IgD-negative memory B cell (primary cell): ENCODE measurements around the gene DOK6. TPM values are rescaled to one million over a fixed set of nuclear protein-coding genes. Genes with fewer than 3 reads are reported as not detected.
"Not testable (repeated sequence)": the region's sequence is repeated elsewhere in the genome, so short reads cannot be mapped to it uniquely, and the experiment has no call there.

Experiments
- H3K27ac Mint-ChIP-seq, 3 donors: one replicate each; pipeline ENCODE4 v1.8.0; 2020 to 2022; ENCODE audit warnings: mild to moderate bottlenecking in 3 of 3, mixed read lengths in 3 of 3, moderate library complexity in 1 of 3
- H3K27me3 Mint-ChIP-seq: one replicate; pipeline ENCODE4 v1.8.0; 2021; ENCODE audit warnings: mixed read lengths
- H3K36me3 Mint-ChIP-seq: one replicate; pipeline ENCODE4 v1.8.0; 2020; ENCODE audit warnings: mild to moderate bottlenecking, mixed read lengths
- H3K4me1 Mint-ChIP-seq, 3 donors: one replicate each; pipeline ENCODE4 v1.8.0; 2020 to 2022; ENCODE audit warnings: mixed read lengths in 3 of 3, mild to moderate bottlenecking in 1 of 3
- H3K4me3 Mint-ChIP-seq, 4 donors: one replicate each; pipeline ENCODE4 v1.8.0; 2020 to 2022; ENCODE audit warnings: mild to moderate bottlenecking in 4 of 4, mixed read lengths in 4 of 4, moderate library complexity in 3 of 4
- H3K9me3 Mint-ChIP-seq, 3 donors: one replicate each; pipeline ENCODE4 v1.8.0; 2020 to 2021; ENCODE audit warnings: mixed read lengths in 3 of 3, mild to moderate bottlenecking in 1 of 3
- polyA plus RNA-seq: library from polyadenylated mRNA; unstranded; fragments of 300-500 nt; fragmentation: Illumina TruSeq; gene quantifications from one replicate; pipeline ENCODE4 v1.2.3, GENCODE V29; 2021

The DOK6 gene
- polyA plus RNA-seq = not detected

GRCh38 chr18:69400253-69400975 is at the start of gene DOK6:
DOK6 (plus strand) TSS chr18:69400888.
- Mint-ChIP-seq H3K4me3 (peak within 1 kb of the TSS in 1 of 4 donors; percentile 49), H3K27me3 (peaks cover 36% of the 10 kb centered on the region), H3K9me3 (peaks cover 0 to 4% (median 0%) of the 10 kb centered on the region in 3 donors), H3K27ac (no peak within 1 kb of the TSS), H3K36me3 (no peaks in the 10 kb centered on the region), H3K4me1 (peaks cover 0 to 4% (median 1%) of the 10 kb centered on the region in 3 donors)

GRCh38 chr18:69353023-69353422 is 47.7 kb upstream of the DOK6 start:
- Mint-ChIP-seq H3K9me3 (peaks cover 2 to 7% (median 2%) of the 10 kb centered on the region in 3 donors), H3K27me3 (no peaks in the 10 kb centered on the region), H3K27ac (no peak overlapping the region), H3K4me1 (no peaks in the 10 kb centered on the region), H3K36me3 (peaks cover 3% of the 10 kb centered on the region), H3K4me3 (no peak overlapping the region)

- Mint-ChIP-seq H3K27ac (no peak overlapping the region), H3K4me3 (no peak overlapping the region), H3K36me3 (peaks cover 1% of the 10 kb centered on the region), H3K9me3 (peaks cover 3 to 18% (median 8%) of the 10 kb centered on the region in 3 donors), H3K27me3 (no peaks in the 10 kb centered on the region), H3K4me1 (no peaks in the 10 kb centered on the region)
Measured at GRCh38 chr18:69357590-69357989, 43.1 kb upstream of the DOK6 start.

- Mint-ChIP-seq H3K4me3 (no peak overlapping the region), H3K9me3 (peaks cover 3 to 21% (median 8%) of the 10 kb centered on the region in 3 donors), H3K27me3 (no peaks in the 10 kb centered on the region), H3K27ac (peak overlapping the region in 1 of 3 donors; percentile 35), H3K4me1 (no peaks in the 10 kb centered on the region), H3K36me3 (no peaks in the 10 kb centered on the region)
Measured at GRCh38 chr18:69358212-69358895, 42.3 kb upstream of the DOK6 start.

GRCh38 chr18:69359768-69360167 is 40.9 kb upstream of the DOK6 start:
- not testable (repeated sequence) for H3K4me1 Mint-ChIP-seq, H3K4me3 Mint-ChIP-seq, H3K36me3 Mint-ChIP-seq, H3K27me3 Mint-ChIP-seq, H3K27ac Mint-ChIP-seq
- peaks cover 3 to 23% (median 8%) of the 10 kb centered on the region in 3 donors for H3K9me3 Mint-ChIP-seq

- H3K4me1 Mint-ChIP-seq = no peaks in the 10 kb centered on the region
- no peaks in the 10 kb centered on the region for H3K27me3 Mint-ChIP-seq
- no peak overlapping the region for H3K4me3 Mint-ChIP-seq
- peaks cover 0 to 8% (median 4%) of the 10 kb centered on the region in 3 donors for H3K9me3 Mint-ChIP-seq
- no peaks in the 10 kb centered on the region for H3K36me3 Mint-ChIP-seq
- no peak overlapping the region for H3K27ac Mint-ChIP-seq
Measured at GRCh38 chr18:69364930-69365329, 35.8 kb upstream of the DOK6 start.

GRCh38 chr18:69365658-69366057 is 35.0 kb upstream of the DOK6 start:
- H3K27me3 Mint-ChIP-seq = no peaks in the 10 kb centered on the region
- no peak overlapping the region for H3K27ac Mint-ChIP-seq
- H3K9me3 Mint-ChIP-seq = peaks cover 0 to 5% (median 2%) of the 10 kb centered on the region in 3 donors
- no peak overlapping the region for H3K4me3 Mint-ChIP-seq
- H3K4me1 Mint-ChIP-seq = no peaks in the 10 kb centered on the region
- H3K36me3 Mint-ChIP-seq = no peaks in the 10 kb centered on the region

- Mint-ChIP-seq H3K9me3 (peaks cover 0 to 8% (median 0%) of the 10 kb centered on the region in 3 donors), H3K36me3 (no peaks in the 10 kb centered on the region), H3K27me3 (no peaks in the 10 kb centered on the region), H3K4me1 (no peaks in the 10 kb centered on the region), H3K27ac (no peak overlapping the region), H3K4me3 (no peak overlapping the region)
Measured at GRCh38 chr18:69367104-69367503, 33.6 kb upstream of the DOK6 start.

- H3K9me3 Mint-ChIP-seq = peaks cover 0 to 7% (median 3%) of the 10 kb centered on the region in 3 donors
- no peaks in the 10 kb centered on the region for H3K27me3 Mint-ChIP-seq
- no peaks in the 10 kb centered on the region for H3K36me3 Mint-ChIP-seq
- H3K27ac Mint-ChIP-seq = no peak overlapping the region
- no peak overlapping the region for H3K4me3 Mint-ChIP-seq
- no peaks in the 10 kb centered on the region for H3K4me1 Mint-ChIP-seq
Measured at GRCh38 chr18:69371729-69372128, 29.0 kb upstream of the DOK6 start.

- no peaks in the 10 kb centered on the region for H3K4me1 Mint-ChIP-seq
- H3K27me3 Mint-ChIP-seq = no peaks in the 10 kb centered on the region
- H3K4me3 Mint-ChIP-seq = no peak overlapping the region
- peaks cover 0 to 3% (median 1%) of the 10 kb centered on the region in 3 donors for H3K9me3 Mint-ChIP-seq
- H3K27ac Mint-ChIP-seq = peak overlapping the region in 1 of 3 donors; percentile 32
- H3K36me3 Mint-ChIP-seq = no peaks in the 10 kb centered on the region
Measured at GRCh38 chr18:69380324-69380723, 20.4 kb upstream of the DOK6 start.

GRCh38 chr18:69383186-69383585 is 17.5 kb upstream of the DOK6 start:
- no peaks in the 10 kb centered on the region for H3K36me3 Mint-ChIP-seq
- no peaks in the 10 kb centered on the region for H3K4me1 Mint-ChIP-seq
- H3K9me3 Mint-ChIP-seq = no peaks in the 10 kb centered on the region
- no peaks in the 10 kb centered on the region for H3K27me3 Mint-ChIP-seq
- no peak overlapping the region for H3K4me3 Mint-ChIP-seq
- no peak overlapping the region for H3K27ac Mint-ChIP-seq

- Mint-ChIP-seq H3K9me3 (no peaks in the 10 kb centered on the region), H3K4me1 (no peaks in the 10 kb centered on the region), H3K27ac (no peak overlapping the region), H3K27me3 (no peaks in the 10 kb centered on the region), H3K4me3 (no peak overlapping the region), H3K36me3 (no peaks in the 10 kb centered on the region)
Measured at GRCh38 chr18:69387186-69387585, 13.5 kb upstream of the DOK6 start.

GRCh38 chr18:69388222-69388621 is 12.5 kb upstream of the DOK6 start:
- Mint-ChIP-seq H3K36me3 (no peaks in the 10 kb centered on the region), H3K4me3 (no peak overlapping the region), H3K9me3 (no peaks in the 10 kb centered on the region), H3K27ac (no peak overlapping the region), H3K27me3 (no peaks in the 10 kb centered on the region), H3K4me1 (no peaks in the 10 kb centered on the region)

- Mint-ChIP-seq H3K27ac (no peak overlapping the region), H3K4me1 (peaks cover 0 to 4% (median 1%) of the 10 kb centered on the region in 3 donors), H3K27me3 (peaks cover 25% of the 10 kb centered on the region), H3K4me3 (no peak overlapping the region), H3K9me3 (peaks cover 0 to 4% (median 4%) of the 10 kb centered on the region in 3 donors), H3K36me3 (no peaks in the 10 kb centered on the region)
Measured at GRCh38 chr18:69397096-69397495, 3.6 kb upstream of the DOK6 start.

GRCh38 chr18:69399253-69399652 is 1.4 kb upstream of the DOK6 start:
- no peaks in the 10 kb centered on the region for H3K36me3 Mint-ChIP-seq
- H3K9me3 Mint-ChIP-seq = peaks cover 0 to 4% (median 4%) of the 10 kb centered on the region in 3 donors
- no peak overlapping the region for H3K27ac Mint-ChIP-seq
- H3K4me3 Mint-ChIP-seq = peak overlapping the region in 1 of 4 donors; percentile 43
- H3K27me3 Mint-ChIP-seq = peaks cover 36% of the 10 kb centered on the region
- H3K4me1 Mint-ChIP-seq = peaks cover 0 to 4% (median 1%) of the 10 kb centered on the region in 3 donors

GRCh38 chr18:69400976-69401225 is 213 bp downstream of the DOK6 start:
- Mint-ChIP-seq H3K27me3 (peaks cover 36% of the 10 kb centered on the region), H3K27ac (no peak overlapping the region)

More at GRCh38 chr18:69400976-69401225, 213 bp downstream of the DOK6 start:
- H3K9me3 Mint-ChIP-seq = peaks cover 0 to 4% (median 0%) of the 10 kb centered on the region in 3 donors
- no peak overlapping the region for H3K4me3 Mint-ChIP-seq
- no peaks in the 10 kb centered on the region for H3K36me3 Mint-ChIP-seq
- H3K4me1 Mint-ChIP-seq = peaks cover 0 to 4% (median 1%) of the 10 kb centered on the region in 3 donors
